B cell (primary cell): ENCODE measurements around the gene SLC9A3. TPM values are rescaled to one million over a fixed set of nuclear protein-coding genes. Genes with fewer than 3 reads are reported as not detected.

Source experiments
- ATAC-seq: fragments of 200-7000 bp; cut with Tn5 transposase; one replicate; pipeline ENCODE4 v1.10.0; 2021; ENCODE audit warnings: low read depth, mild to moderate bottlenecking, moderate number of reproducible peaks, moderate library complexity
- CTCF ChIA-PET: fragments of 350-600 bp; sonication (Branson Sonifier 250); formaldehyde crosslinking; loops from one replicate; lab custom pipeline; 2021; ENCODE audit warnings: antibody characterized with exemption, inconsistent platforms; lab: Charles Lee
- POLR2A ChIA-PET: fragments of 350-600 bp; sonication (Branson Sonifier 250); formaldehyde crosslinking; loops from one replicate; lab custom pipeline; 2021; ENCODE audit warnings: antibody characterized with exemption; lab: Charles Lee
- DNase-seq: peaks from one replicate; pipeline ENCODE4 v3.0.0; 2013
- H2AFZ ChIP-seq: 2 replicates; pipeline ENCODE4 v1.6.1; 2012; ENCODE audit warnings: mild to moderate bottlenecking, low read depth, low read length; ENCODE audit not compliant: insufficient read depth, poor library complexity, severe bottlenecking
- H3K27ac ChIP-seq, 2 donors: 1 replicate in 1 of 2; 2 replicates in 1 of 2; pipeline ENCODE4 v1.5.1; 2012 to 2013; ENCODE audit warnings: low read length in 2 of 2, mild to moderate bottlenecking in 2 of 2, moderate library complexity in 1 of 2
- H3K27me3 ChIP-seq, 4 experiments: fragments of 200-600 bp in 1 of 4; sonication (generic) in 1 of 4; replicated peaks in 1 of 4; 1 replicate in 2 of 4; 2 replicates in 2 of 4; pipeline versions ENCODE4 v1.6.1 to v1.7.0; 2013 to 2016; ENCODE audit warnings: low read length in 3 of 4, mild to moderate bottlenecking in 2 of 4, mixed read lengths in 1 of 4, moderate library complexity in 1 of 4; ENCODE audit not compliant: insufficient read depth in 4 of 4, control insufficient read depth in 3 of 4; ENCODE audit errors: control extremely low read depth in 1 of 4
- H3K36me3 ChIP-seq, 2 experiments: replicated peaks in 1 of 2; 1 replicate in 1 of 2; 2 replicates in 1 of 2; pipeline versions ENCODE4 v1.6.1 to v1.7.1; 2013; ENCODE audit warnings: low read length in 1 of 2; ENCODE audit not compliant: insufficient read depth in 2 of 2, control insufficient read depth in 1 of 2; ENCODE audit errors: control extremely low read depth in 1 of 2, extremely low read depth in 1 of 2
- H3K4me1 ChIP-seq, 2 donors: fragments of 200-600 bp in 1 of 2; sonication (generic) in 1 of 2; 1 replicate in 1 of 2; 2 replicates in 1 of 2; pipeline versions ENCODE4 v1.5.1 to v1.6.1; 2013 to 2017; ENCODE audit warnings: low read length in 2 of 2; ENCODE audit not compliant: control insufficient read depth in 2 of 2, insufficient read depth in 2 of 2
- H3K4me2 ChIP-seq: replicated peaks from 2 replicates; pipeline ENCODE3; 2012; ENCODE audit warnings: mild to moderate bottlenecking, low read depth, low read length; ENCODE audit not compliant: poor library complexity, severe bottlenecking
- H3K4me3 ChIP-seq, 5 experiments: fragments of 200-600 bp in 1 of 5; sonication (generic) in 1 of 5; 1 replicate in 3 of 5; 2 replicates in 2 of 5; pipeline versions ENCODE4 v1.5.1 to v1.7.0; 2011 to 2016; ENCODE audit warnings: low read length in 4 of 5, mild to moderate bottlenecking in 4 of 5, low read depth in 2 of 5, control low read depth in 1 of 5, moderate library complexity in 1 of 5; ENCODE audit not compliant: insufficient read depth in 1 of 5; ENCODE audit errors: control extremely low read depth in 1 of 5, extremely low read depth in 1 of 5
- H3K79me2 ChIP-seq: fragments of 200-600 bp; sonication (generic); one replicate; pipeline ENCODE4 v1.6.0; 2016; ENCODE audit warnings: low read length; ENCODE audit not compliant: control insufficient read depth, insufficient read depth
- H3K9ac ChIP-seq: fragments of 200-600 bp; sonication (generic); 2 replicates; pipeline ENCODE4 v1.6.1; 2017; ENCODE audit warnings: mild to moderate bottlenecking, low read length, moderate library complexity
- H3K9me3 ChIP-seq, 3 donors: one replicate each; pipeline versions ENCODE4 v1.6.1 to v1.7.1; 2013; ENCODE audit warnings: low read length in 2 of 3; ENCODE audit not compliant: control insufficient read depth in 2 of 3, insufficient read depth in 1 of 3; ENCODE audit errors: control extremely low read depth in 1 of 3
- H4K20me1 ChIP-seq: 2 replicates; pipeline ENCODE4 v1.6.0; 2012; ENCODE audit warnings: mild to moderate bottlenecking, low read length; ENCODE audit not compliant: insufficient read depth, control insufficient read depth, poor library complexity, severe bottlenecking
- H3K27ac Mint-ChIP-seq: one replicate; pipeline ENCODE4 v1.8.0; 2021; ENCODE audit warnings: mixed read lengths
- H3K27me3 Mint-ChIP-seq: one replicate; pipeline ENCODE4 v1.8.0; 2021; ENCODE audit warnings: mixed read lengths
- H3K4me1 Mint-ChIP-seq: one replicate; pipeline ENCODE4 v1.8.0; 2021; ENCODE audit warnings: mixed read lengths
- H3K4me3 Mint-ChIP-seq: one replicate; pipeline ENCODE4 v1.8.0; 2021; ENCODE audit warnings: mixed read lengths
- H3K9me3 Mint-ChIP-seq: one replicate; pipeline ENCODE4 v1.8.0; 2022; ENCODE audit warnings: mixed read lengths; ENCODE audit not compliant: insufficient read depth
- CTCF ChIP-seq: fragments of 200-600 bp; IDR thresholded peaks from one replicate; pipeline ENCODE4 v1.8.0; 2022; ENCODE audit warnings: antibody characterized with exemption, mild to moderate bottlenecking
- EZH2 ChIP-seq: IDR thresholded peaks from 2 replicates; pipeline ENCODE4 v1.6.1; 2012; ENCODE audit warnings: borderline replicate concordance, low read depth, mild to moderate bottlenecking, moderate library complexity, low read length; ENCODE audit not compliant: insufficient read depth, poor library complexity, severe bottlenecking
- WGBS: methylation state at CpG from one replicate; pipeline ENCODE4 v1.1.5; 2013; ENCODE audit warnings: missing lambda C conversion rate; ENCODE audit not compliant: insufficient coverage; 5-methylcytosine and 5-hydroxymethylcytosine counted together
- intact Hi-C: fragments of 100-400 bp; cut with micrococcal nuclease; formaldehyde crosslinking; loops from one replicate; pipeline ENCODE4 v1.10.0; 2022
- polyA plus RNA-seq: library from polyadenylated mRNA; depleted of rRNA; stranded (reverse); fragments of >200 nt; gene quantifications from 2 replicates; pipeline ENCODE4 v1.2.3, GENCODE V29; 2012
- total RNA-seq, 2 donors: library from RNA; stranded (reverse); fragments of 120-200 nt in 1 of 2; gene quantifications; 1 replicate in 1 of 2; 2 replicates in 1 of 2; pipeline versions ENCODE4 v1.2.3 to v1.2.4, GENCODE V29; 2013 to 2022

Gene SLC9A3
- total and polyA plus RNA-seq, 2 donors (not counting 1 experiment from before 2014, with no cell fraction given), result 0.84 to 2.0 TPM

- H3K79me2 ChIP-seq, result no peaks in the 10 kb centered on the region
- Mint-ChIP-seq H3K4me1 (peaks cover 14% of the 10 kb centered on the region), H3K27ac (no peak overlapping the region), H3K4me3 (no peak overlapping the region), H3K9me3 (no peaks in the 10 kb centered on the region), H3K27me3 (peaks cover 4% of the 10 kb centered on the region)
- H3K27me3 ChIP-seq, result peaks cover 0 to 3% (median 0%) of the 10 kb centered on the region in 4 experiments
- H4K20me1 ChIP-seq, result no peaks in the 10 kb centered on the region
- ChIA-PET CTCF (interaction anchor here (1.0 to 2.3 kb wide), 3 partner anchors 109 to 238 kb away, joined by 3 to 18 read pairs (median 13); partner anchors contain the start of gene LRRC14B), POLR2A (no interaction called here)
- no peak overlapping the region for H3K9ac ChIP-seq
- H3K9me3 ChIP-seq, result peaks cover 0 to 7% (median 0%) of the 10 kb centered on the region in 3 donors
- TF ChIP-seq EZH2 (no peak), CTCF (no peak)
- H3K4me1 ChIP-seq, result peaks cover 5 to 12% of the 10 kb centered on the region in 2 donors
- ATAC-seq (no peak), DNase-seq (no peak)
- no peak overlapping the region for H3K4me3 ChIP-seq
- H2AFZ ChIP-seq, result no peak overlapping the region
- 18% methylated on average over 2 of the region's 5 CpGs for WGBS
- no peak overlapping the region for H3K4me2 ChIP-seq
- no peaks in the 10 kb centered on the region for H3K36me3 ChIP-seq
- intact Hi-C loops, result no loop called here
- no peak overlapping the region for H3K27ac ChIP-seq
Observed at GRCh38 chr5:425714-426113, 98.5 kb downstream of the SLC9A3 start.

- Histone ChIP-seq H3K79me2 (no peaks in the 10 kb centered on the region), H3K36me3 (no peaks in the 10 kb centered on the region), H2AFZ (no peak overlapping the region), H3K4me3 (peak overlapping the region in 1 of 5 experiments; percentile 2), H3K4me1 (peaks cover 5 to 12% of the 10 kb centered on the region in 2 donors), H3K9ac (no peak overlapping the region), H3K4me2 (peak overlapping the region; percentile 37), H4K20me1 (no peaks in the 10 kb centered on the region), H3K27me3 (peaks cover 0 to 3% (median 0%) of the 10 kb centered on the region in 4 experiments), H3K27ac (no peak overlapping the region), H3K9me3 (peaks cover 0 to 7% (median 0%) of the 10 kb centered on the region in 3 donors)
- WGBS, result 33% methylated on average over 5 of the region's 11 CpGs
- H3K4me3 Mint-ChIP-seq, result no peak overlapping the region
- TF ChIP-seq EZH2 (no peak), CTCF (no peak)
- H3K9me3 Mint-ChIP-seq, result no peaks in the 10 kb centered on the region
- intact Hi-C loops, result no loop called here
- POLR2A ChIA-PET, result no interaction called here
- H3K4me1 Mint-ChIP-seq, result peaks cover 14% of the 10 kb centered on the region
- DNase-seq (no peak), ATAC-seq (peak; percentile 17)
- CTCF ChIA-PET, result interaction anchor here (1.0 to 2.3 kb wide), 4 partner anchors 22 to 237 kb away, joined by 4 to 18 read pairs (median 8); no protein-coding TSS in a partner anchor
- H3K27me3 Mint-ChIP-seq, result no peaks in the 10 kb centered on the region
- H3K27ac Mint-ChIP-seq, result no peak overlapping the region
Observed at GRCh38 chr5:424301-425110, 99.7 kb downstream of the SLC9A3 start.
